ENCODE measurements around the gene NADSYN1. TPM values are rescaled to one million over a fixed set of nuclear protein-coding genes. Genes with fewer than 3 reads are reported as not detected.
A peak's percentile ranks its signal among the peaks of the same experiment; 100 is the strongest.

Gene NADSYN1
- total and polyA plus RNA-seq, 8 donors, result 53.2 to 78.9 (median 61.9) TPM

- Histone ChIP-seq H3K4me3 (no peak overlapping the region), H3K27me3 (no peaks in the 10 kb centered on the region), H3K9me3 (no peaks in the 10 kb centered on the region), H3K36me3 (peaks cover 4 to 95% of the 10 kb centered on the region in 2 donors), H3K4me1 (peaks cover 3 to 5% of the 10 kb centered on the region in 2 donors), H3K27ac (no peak overlapping the region)
- DNase-seq (peak in 1 of 4 donors; percentile 68), ATAC-seq (no peak)
- TF ChIP-seq CTCF (IDR thresholded peaks at IDR 0.05), result no peak
- intact Hi-C loops (cut with DNase I), result no loop called here
These were observed 31.5 kb downstream of the NADSYN1 start for GRCh38 chr11:71484248-71485062.

- intact Hi-C loops (cut with DNase I), result no loop called here
- peaks cover 4 to 95% of the 10 kb centered on the region in 2 donors for H3K36me3 ChIP-seq
These were observed 32.0 kb downstream of the NADSYN1 start for GRCh38 chr11:71485063-71485399.

GRCh38 chr11:71485466-71485865, 32.5 kb downstream of the NADSYN1 start:
- H3K27me3 ChIP-seq, result no peaks in the 10 kb centered on the region
- peaks cover 3 to 7% of the 10 kb centered on the region in 2 donors for H3K4me1 ChIP-seq
- peaks cover 4 to 95% of the 10 kb centered on the region in 2 donors for H3K36me3 ChIP-seq
- H3K4me3 ChIP-seq, result no peak overlapping the region
- intact Hi-C loops (cut with DNase I), result no loop called here
- no peak overlapping the region for H3K27ac ChIP-seq
- ATAC-seq (no peak), DNase-seq (no peak)
- no peaks in the 10 kb centered on the region for H3K9me3 ChIP-seq
- no peak for TF ChIP-seq CTCF (IDR thresholded peaks at IDR 0.05)

More at GRCh38 chr11:71485063-71485399, 32.0 kb downstream of the NADSYN1 start:
- no peak for ATAC-seq
- no peaks in the 10 kb centered on the region for H3K9me3 ChIP-seq
- no peak overlapping the region for H3K27ac ChIP-seq
- H3K4me3 ChIP-seq, result no peak overlapping the region
- no peaks in the 10 kb centered on the region for H3K27me3 ChIP-seq
- no peak for TF ChIP-seq CTCF (IDR thresholded peaks at IDR 0.05)
- no peak for DNase-seq
- H3K4me1 ChIP-seq, result peaks cover 3 to 7% of the 10 kb centered on the region in 2 donors

GRCh38 chr11:71486320-71486719, 33.3 kb downstream of the NADSYN1 start:
- peaks cover 4 to 95% of the 10 kb centered on the region in 2 donors for H3K36me3 ChIP-seq
- no peak for TF ChIP-seq CTCF (IDR thresholded peaks at IDR 0.05)
- no peak overlapping the region for H3K27ac ChIP-seq
- DNase-seq (no peak), ATAC-seq (no peak)
- no peak overlapping the region for H3K4me3 ChIP-seq
- H3K27me3 ChIP-seq, result no peaks in the 10 kb centered on the region
- intact Hi-C loops (cut with DNase I), result no loop called here
- peaks cover 3 to 7% of the 10 kb centered on the region in 2 donors for H3K4me1 ChIP-seq
- no peaks in the 10 kb centered on the region for H3K9me3 ChIP-seq

GRCh38 chr11:71488681-71489270, 35.8 kb downstream of the NADSYN1 start:
- TF ChIP-seq CTCF (IDR thresholded peaks at IDR 0.05), result no peak
- intact Hi-C loops (cut with DNase I), result no loop called here
- Histone ChIP-seq H3K4me1 (peaks cover 3 to 7% of the 10 kb centered on the region in 2 donors), H3K27ac (no peak overlapping the region), H3K4me3 (no peak overlapping the region), H3K27me3 (no peaks in the 10 kb centered on the region), H3K36me3 (peaks cover 0 to 97% of the 10 kb centered on the region in 2 donors), H3K9me3 (no peaks in the 10 kb centered on the region)
- peak in 1 of 4 donors; percentile 14 for DNase-seq
- no peak for ATAC-seq
